Fibroblast of skin of scalp (primary cell): ENCODE data around the gene DEPDC1. TPM values are rescaled to one million over a fixed set of nuclear protein-coding genes. Genes with fewer than 3 reads are reported as not detected.
"Not testable (repeated sequence)": the region's sequence is repeated elsewhere in the genome, so short reads cannot be mapped to it uniquely, and the experiment has no call there.

Experiments
- DNase-seq: peaks from one replicate; pipeline ENCODE4 v3.0.0-alpha.2; 2013
- polyA plus RNA-seq, 2 experiments: library from polyadenylated mRNA; unstranded; fragments of 120-200 nt; gene quantifications; one replicate each; pipeline ENCODE4 v1.2.1, GENCODE V29; 2013; ENCODE audit not compliant: insufficient read length in 2 of 2

DEPDC1 gene
- polyA plus RNA-seq (2013, experiment 1 of 2; ENCODE audit: insufficient read length), result 14.5 TPM
- polyA plus RNA-seq (2013, experiment 2 of 2; ENCODE audit: insufficient read length), result 13.8 TPM

DNA sequence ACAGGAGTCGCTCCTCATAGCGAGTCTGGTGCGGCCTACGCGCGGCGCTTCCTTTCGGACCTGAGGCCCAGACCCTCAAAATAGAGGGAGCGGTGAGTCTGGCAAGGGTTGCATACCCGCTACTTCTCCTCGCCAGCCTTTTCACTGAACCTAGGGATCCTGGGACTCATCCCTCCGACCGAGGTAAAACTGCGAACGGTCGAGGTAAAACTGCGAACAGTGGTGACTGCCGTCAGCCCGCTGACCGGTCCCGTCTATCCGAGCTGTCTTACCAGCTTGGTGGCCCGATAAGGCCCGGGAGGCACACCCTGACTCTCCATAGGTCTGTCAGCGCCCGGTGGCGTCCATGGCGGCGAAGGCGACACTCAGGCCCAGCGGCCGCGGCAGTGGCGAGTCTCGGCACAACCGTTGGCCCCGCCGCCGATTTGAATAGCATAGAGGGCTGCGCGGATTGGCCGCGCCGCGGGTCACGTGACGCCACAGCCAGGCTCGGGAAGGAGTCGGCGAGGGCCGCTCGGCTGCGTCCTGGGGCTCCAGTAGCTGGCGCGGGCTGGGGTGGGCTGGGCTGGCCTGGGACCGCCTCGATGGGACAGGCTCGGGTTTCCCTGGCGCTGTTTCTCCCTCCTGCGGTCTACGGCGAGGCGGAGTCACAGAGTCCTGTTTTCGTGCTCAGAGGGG lies at the start of gene DEPDC1:
TSS of gene DEPDC1 (minus strand) at position 403 of the 678 bp plus-strand sequence. CDS start at position 320, 83 bp downstream.
- peak; percentile 95 for DNase-seq

- no peak for DNase-seq
Observed at GRCh38 chr1:68544651-68545050, 47.8 kb upstream of the DEPDC1 start.

DNA sequence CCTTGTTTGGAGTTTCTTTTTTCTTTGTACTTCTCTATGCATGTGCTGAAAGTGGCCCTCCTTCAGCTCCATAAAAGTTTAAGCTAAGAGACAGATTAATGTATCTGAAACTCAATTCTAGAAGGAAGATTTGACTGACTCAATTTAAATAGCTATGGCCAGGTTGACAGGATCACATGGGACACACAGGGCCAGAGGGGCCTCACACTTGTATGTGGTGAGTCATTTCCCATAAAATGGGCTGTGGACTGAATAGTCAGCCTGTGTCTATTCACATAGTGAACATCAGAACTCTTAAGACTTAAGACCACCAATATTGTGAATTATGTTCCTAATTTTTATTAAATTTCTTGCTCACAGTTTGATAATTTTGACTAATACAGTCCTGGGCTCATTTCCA lies 45.7 kb upstream of the DEPDC1 start:
- no peak for DNase-seq

GRCh38 chr1:68538941-68539340 lies 42.1 kb upstream of the DEPDC1 start:
- DNase-seq, result no peak

DNA sequence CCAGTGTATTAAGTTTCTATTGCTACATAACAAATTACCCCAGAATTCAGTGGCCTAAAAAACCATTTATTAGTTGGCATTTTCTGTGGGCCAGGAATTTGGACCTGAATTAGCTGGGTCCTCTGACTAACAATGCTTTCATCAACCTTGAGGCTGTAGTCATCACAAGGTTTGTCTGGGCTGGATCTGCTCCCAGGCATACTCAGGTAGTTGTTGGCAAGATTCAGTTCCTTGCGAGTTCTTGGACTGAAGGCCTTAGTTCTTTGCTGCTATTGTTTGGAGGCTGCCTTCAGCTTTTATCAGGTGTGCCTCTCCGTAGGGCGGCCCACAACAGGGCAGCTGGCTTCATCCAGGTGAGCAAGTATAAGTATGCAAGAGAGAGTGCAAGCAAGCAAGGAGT lies 31.4 kb upstream of the DEPDC1 start:
- no peak for DNase-seq

GRCh38 chr1:68525781-68526180 lies 28.9 kb upstream of the DEPDC1 start:
- DNase-seq, result no peak

GRCh38 chr1:68521286-68521685 lies 24.4 kb upstream of the DEPDC1 start:
- DNase-seq, result no peak

DNA sequence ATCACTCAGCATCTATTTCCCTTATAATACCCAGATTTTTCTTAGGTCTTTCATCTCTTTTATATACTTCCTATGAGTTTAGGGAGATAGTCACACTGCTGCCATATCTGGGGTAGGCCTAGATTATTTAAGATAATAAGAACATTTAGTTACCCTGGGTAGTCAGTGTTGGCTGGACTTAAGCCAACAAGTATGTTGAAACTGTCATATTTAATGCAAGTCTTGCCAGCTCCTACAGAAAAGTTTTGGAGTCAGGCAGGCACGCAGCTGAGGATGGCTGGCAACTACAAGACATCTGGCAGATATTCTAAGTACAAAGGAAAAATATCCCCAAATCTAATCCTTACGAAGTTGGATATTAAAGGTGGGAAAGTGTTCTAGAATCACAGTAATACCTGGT lies 19.2 kb upstream of the DEPDC1 start:
- DNase-seq, result peak; percentile 29

DNA sequence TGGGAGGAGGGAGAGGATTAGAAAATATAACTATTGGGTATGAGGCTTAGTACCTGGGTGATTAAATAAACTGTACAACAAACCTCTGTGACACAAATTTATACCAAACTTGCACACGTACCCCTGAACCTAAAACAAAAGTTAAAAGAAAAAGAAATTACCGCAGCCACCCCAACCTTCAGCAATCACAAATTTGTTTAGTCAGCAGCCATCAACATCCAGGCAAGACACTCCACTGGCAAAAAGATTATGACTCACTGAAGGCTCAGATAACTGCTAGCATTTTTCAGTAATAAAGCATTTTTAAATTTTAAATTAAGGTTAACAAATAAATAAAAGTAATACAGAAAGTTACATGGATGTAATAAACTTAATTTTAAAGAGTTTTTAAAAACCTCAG lies 14.4 kb upstream of the DEPDC1 start:
- DNase-seq, result no peak

DNA sequence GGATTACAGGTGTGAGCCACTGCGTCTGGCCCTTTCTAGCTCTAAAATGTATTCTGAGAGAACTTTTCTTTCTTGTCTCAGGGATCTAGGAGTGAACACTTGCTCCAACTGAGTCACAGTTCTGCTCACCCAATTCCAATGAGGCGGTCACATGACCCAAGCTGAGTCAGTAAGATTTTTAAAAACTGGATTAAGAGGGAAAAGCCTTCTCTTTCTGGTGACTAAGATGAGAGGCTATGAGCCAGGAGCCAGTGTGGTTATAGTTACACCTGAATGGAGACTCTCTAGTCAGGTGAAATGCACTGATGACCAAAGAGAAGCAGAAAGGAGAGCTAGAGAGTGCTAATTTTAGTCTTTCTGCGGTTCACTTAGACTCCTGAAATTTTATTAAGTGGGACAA lies 9.5 kb upstream of the DEPDC1 start:
- DNase-seq, result no peak

DNA sequence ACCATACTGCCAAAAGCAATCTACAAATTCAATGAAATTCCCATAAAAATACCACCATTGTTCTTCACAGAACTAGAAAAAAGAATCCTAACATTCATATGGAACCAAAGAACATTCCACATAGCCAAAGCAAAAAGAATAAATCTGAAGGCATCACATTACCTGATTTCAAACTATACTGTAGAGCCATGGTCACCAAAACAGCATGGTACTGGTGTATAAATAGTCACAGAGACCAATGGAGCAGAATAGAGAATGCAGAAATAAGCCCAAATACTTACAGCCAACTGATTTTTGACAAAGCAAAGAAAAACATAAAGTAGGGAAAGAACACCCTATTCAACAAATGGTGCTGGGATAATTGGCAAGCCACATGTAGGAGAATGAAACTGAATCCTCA lies 6.2 kb upstream of the DEPDC1 start:
- DNase-seq, result no peak

GRCh38 chr1:68497358-68497698 lies 446 bp upstream of the DEPDC1 start:
- no peak for DNase-seq

DNA sequence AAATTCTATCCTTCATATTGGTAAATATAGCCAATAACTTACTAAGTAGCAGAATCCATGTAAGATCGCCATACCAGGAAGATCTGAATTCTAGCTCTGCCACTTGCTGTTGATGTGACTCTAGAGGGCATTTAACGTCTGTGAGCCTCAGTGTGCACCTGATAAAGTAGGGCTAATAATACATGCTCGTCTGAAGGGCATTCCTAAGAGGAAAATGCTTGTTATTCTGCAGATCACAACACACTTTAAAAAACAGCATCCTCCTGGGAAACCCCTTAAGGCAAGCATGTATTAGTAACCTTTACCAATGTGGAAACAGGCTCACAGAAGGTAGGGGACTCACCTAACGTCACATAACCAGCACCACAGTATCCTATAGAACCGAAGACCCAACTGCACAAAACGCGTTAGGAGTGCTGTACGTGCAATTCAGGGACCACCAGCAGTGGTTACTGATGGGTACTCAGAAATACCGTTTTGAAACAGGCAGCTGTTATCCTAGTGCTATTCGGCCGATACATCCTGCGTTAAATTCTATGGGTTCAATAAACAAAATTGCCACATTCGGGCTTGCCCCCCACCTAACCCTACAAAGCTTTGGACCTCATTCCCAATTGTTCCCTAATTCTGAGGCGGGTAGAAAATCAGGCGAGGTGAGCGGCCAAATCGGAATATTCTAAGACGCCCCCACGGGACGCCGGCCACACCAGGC lies 758 bp downstream of the DEPDC1 start:
- peak; percentile 5 for DNase-seq

DNA sequence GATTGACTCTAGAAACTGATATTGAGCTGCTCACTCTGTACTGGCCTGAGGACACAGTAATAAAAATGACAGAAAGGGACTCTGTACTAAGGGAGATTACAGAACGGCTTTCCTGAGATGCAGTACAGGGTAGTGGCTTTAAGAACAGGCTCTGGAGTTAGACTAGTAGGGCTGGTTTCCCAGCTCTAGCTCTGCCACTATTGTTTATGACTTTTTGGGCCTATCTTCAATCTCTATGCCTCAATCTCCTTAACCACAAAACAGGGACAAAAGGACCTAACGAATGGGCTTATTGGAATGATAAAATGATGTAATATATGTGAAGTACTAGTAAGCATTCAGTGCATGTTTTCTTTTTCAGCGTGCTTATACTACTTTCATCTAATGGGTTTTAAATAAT lies 1.4 kb downstream of the DEPDC1 start:
- DNase-seq, result peak; percentile 13

GRCh38 chr1:68493193-68493592 lies 3.7 kb downstream of the DEPDC1 start:
- DNase-seq, result no peak

DNA sequence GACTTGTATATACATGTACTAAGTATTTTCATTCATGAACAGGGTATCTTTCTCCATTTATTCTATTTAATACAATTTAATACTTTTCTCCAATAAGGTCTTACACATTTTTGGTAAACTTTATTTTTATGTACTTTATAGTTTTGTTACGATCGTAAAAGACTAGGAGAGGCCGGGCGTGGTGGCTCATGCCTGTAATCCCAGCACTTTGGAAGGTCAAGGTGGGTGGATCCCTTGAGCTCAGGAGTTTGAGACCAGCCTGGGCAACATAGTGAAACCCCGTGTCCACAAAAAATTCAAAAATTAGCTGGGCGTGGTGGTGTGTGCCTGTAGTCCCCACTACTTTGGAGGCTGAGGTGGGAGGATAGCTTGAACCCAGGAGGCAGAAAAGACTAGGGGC lies 4.6 kb downstream of the DEPDC1 start:
- DNase-seq, result not testable (repeated sequence)

- DNase-seq, result no peak
Observed at GRCh38 chr1:68490046-68490651, 6.7 kb downstream of the DEPDC1 start.

- DNase-seq, result no peak
Observed at GRCh38 chr1:68485431-68486022, 11.4 kb downstream of the DEPDC1 start.

DNA sequence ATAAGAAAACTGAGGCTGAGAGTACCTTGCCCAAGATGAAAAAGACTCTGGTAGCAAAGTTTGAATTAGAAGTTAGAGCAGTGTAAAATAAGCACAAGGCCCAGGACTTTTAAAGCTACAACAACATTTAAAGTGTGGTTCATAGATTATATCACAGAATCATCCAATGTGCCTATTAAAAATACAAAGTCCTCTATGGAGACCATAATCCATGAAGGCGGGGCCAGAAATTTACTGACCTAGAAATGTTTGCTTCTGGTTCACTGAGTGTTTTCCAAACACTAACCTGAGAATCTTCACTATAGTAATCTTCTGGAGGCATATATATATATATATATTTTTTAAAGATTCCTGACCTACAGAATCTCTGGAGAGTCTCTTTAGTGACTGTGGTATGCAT lies 12.3 kb downstream of the DEPDC1 start:
- no peak for DNase-seq

DNA sequence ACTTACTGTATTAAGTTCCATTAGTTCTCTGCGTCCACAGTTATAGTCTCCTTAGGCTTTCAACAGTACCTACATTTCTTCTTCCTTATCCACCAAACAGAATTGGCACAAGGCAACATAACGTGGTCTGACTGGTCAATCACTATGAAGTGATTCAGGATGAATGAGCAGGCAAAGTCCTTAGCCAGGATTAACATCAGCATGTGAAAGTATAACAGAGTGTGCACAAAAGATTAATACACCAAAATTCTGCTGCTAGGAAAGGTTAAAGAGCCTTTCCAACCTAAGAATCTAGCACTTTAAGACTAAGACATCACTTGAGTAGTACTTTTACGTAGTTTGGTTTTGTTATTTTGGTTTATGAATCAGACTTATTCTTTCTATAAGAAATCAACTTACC lies 15.8 kb downstream of the DEPDC1 start:
- no peak for DNase-seq

DNA sequence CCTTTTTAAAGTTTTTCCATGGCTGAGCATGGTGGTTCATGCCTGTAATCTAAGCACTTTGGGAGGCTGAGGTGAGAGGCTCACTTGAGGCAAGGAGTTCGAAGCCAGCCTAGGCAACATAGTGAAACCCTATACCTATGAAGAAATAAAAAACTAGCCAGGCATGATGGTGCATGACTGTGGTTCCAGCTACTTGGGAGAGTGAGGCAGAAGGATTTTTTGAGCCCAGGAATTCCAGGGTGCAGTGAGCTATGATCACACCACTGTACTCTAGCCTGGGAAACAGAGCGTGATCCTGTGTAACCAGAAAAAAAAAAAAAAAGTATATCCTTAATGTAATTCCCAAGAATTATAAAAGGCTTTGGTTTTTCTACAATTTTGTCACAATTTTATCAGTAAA lies 17.4 kb downstream of the DEPDC1 start:
- DNase-seq, result no peak

- DNase-seq, result no peak
Observed at GRCh38 chr1:68478662-68479061, 18.2 kb downstream of the DEPDC1 start.

DNA sequence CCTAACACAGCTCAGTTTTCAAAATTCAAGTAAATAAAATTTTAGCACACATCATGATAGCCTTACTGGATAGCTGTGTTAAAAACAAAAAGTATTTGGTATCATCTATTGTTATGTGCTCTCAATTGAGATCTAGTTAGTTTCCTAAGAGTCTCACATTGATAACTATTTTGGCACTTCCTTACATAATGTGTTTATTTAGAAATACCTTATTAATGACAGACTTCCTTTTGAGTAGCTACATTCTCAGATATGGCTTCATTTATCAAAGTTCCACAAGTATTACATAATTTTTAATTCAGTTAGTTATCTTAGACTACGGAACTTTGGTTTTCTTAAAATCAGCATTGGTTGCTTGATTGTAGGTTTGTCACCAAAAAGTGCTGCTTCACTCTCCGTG lies 20.3 kb downstream of the DEPDC1 start:
- DNase-seq, result not testable (repeated sequence)

GRCh38 chr1:68473060-68473459 lies 23.8 kb downstream of the DEPDC1 start:
- no peak for DNase-seq
